ENCODE measurements around the gene ABCA9. TPM values are rescaled to one million over a fixed set of nuclear protein-coding genes. Genes with fewer than 3 reads are reported as not detected.

ABCA9 gene
- total RNA-seq, 1 experiment from 2014 or later = not detected

- H3K9me3 Mint-ChIP-seq = no peaks in the 10 kb centered on the region
- no peak for ATAC-seq
- DNase-seq (ENCODE audit: low spot score) = no peak
- H3K27ac Mint-ChIP-seq = no peak overlapping the region
- CTCF ChIA-PET = interaction anchor here (0.7 kb wide), 2 partner anchors 329 to 400 kb away, joined by 3 to 4 read pairs; no protein-coding TSS in a partner anchor
- POLR2A ChIA-PET = no interaction called here
- H3K36me3 Mint-ChIP-seq = no peaks in the 10 kb centered on the region
- no peaks in the 10 kb centered on the region for H3K27me3 Mint-ChIP-seq (ENCODE audit: low read depth)
- TF ChIP-seq E2F4 (CRISPR knock-in tag; IDR thresholded peaks at IDR 0.05; ENCODE audit: borderline replicate concordance, low read depth) (no peak), GRHL2 (CRISPR knock-in tag; IDR thresholded peaks at IDR 0.05; ENCODE audit: insufficient replicate concordance, severe bottlenecking) (no peak), AFF4 (CRISPR knock-in tag; IDR thresholded peaks at IDR 0.05; ENCODE audit: borderline replicate concordance) (no peak), ETV6 (CRISPR knock-in tag; IDR thresholded peaks at IDR 0.05) (no peak), MAX (CRISPR knock-in tag; IDR thresholded peaks at IDR 0.05) (no peak), ZNF317 (CRISPR knock-in tag; IDR thresholded peaks at IDR 0.05; ENCODE audit: borderline replicate concordance, low read depth) (no peak), EMX1 (CRISPR knock-in tag; IDR thresholded peaks at IDR 0.05) (no peak), ATF2 (CRISPR knock-in tag; IDR thresholded peaks at IDR 0.05; ENCODE audit: borderline replicate concordance, low read depth) (no peak), USF1 (CRISPR knock-in tag; IDR thresholded peaks at IDR 0.05) (no peak), ZNF671 (CRISPR knock-in tag; IDR thresholded peaks at IDR 0.05) (no peak), TP53 (CRISPR knock-in tag; IDR thresholded peaks at IDR 0.05) (no peak), ZNF396 (CRISPR knock-in tag; IDR thresholded peaks at IDR 0.05; ENCODE audit: borderline replicate concordance) (no peak)
- TF ChIP-seq, protein P1, sequence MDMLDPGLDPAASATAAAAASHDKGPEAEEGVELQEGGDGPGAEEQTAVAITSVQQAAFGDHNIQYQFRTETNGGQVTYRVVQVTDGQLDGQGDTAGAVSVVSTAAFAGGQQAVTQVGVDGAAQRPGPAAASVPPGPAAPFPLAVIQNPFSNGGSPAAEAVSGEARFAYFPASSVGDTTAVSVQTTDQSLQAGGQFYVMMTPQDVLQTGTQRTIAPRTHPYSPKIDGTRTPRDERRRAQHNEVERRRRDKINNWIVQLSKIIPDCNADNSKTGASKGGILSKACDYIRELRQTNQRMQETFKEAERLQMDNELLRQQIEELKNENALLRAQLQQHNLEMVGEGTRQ (CRISPR knock-in tag; IDR thresholded peaks at IDR 0.05) = no peak
- TF ChIP-seq, protein P2, sequence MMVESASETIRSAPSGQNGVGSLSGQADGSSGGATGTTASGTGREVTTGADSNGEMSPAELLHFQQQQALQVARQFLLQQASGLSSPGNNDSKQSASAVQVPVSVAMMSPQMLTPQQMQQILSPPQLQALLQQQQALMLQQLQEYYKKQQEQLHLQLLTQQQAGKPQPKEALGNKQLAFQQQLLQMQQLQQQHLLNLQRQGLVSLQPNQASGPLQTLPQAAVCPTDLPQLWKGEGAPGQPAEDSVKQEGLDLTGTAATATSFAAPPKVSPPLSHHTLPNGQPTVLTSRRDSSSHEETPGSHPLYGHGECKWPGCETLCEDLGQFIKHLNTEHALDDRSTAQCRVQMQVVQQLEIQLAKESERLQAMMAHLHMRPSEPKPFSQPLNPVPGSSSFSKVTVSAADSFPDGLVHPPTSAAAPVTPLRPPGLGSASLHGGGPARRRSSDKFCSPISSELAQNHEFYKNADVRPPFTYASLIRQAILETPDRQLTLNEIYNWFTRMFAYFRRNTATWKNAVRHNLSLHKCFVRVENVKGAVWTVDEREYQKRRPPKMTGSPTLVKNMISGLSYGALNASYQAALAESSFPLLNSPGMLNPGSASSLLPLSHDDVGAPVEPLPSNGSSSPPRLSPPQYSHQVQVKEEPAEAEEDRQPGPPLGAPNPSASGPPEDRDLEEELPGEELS (CRISPR knock-in tag; IDR thresholded peaks at IDR 0.05) = no peak
- no peak overlapping the region for H3K4me3 Mint-ChIP-seq
- no peaks in the 10 kb centered on the region for H3K4me1 Mint-ChIP-seq
Observed at GRCh38 chr17:69105907-69106730, 45.4 kb upstream of the ABCA9 start.
